GM12878 (cell line): ENCODE results near the gene SENP5. TPM values are rescaled to one million over a fixed set of nuclear protein-coding genes. Genes with fewer than 3 reads are reported as not detected.

Experiments used
- CUX1 ChIP-seq: IDR thresholded peaks from 2 replicates; pipeline ENCODE4 v1.6.1; 2012; ENCODE audit warnings: improper control_type of control experiment, low read depth, low read length; ENCODE audit not compliant: insufficient replicate concordance
- IKZF2 ChIP-seq, 2 experiments: fragments of 450-650 bp; IDR thresholded peaks; 2 replicates each; pipeline ENCODE4 v1.6.1; 2017; ENCODE audit warnings: mild to moderate bottlenecking in 2 of 2, moderate library complexity in 2 of 2
- RUNX3 ChIP-seq: IDR thresholded peaks from 2 replicates; pipeline ENCODE4 v1.6.1; 2012; ENCODE audit warnings: low read length, inconsistent platforms
- TARDBP ChIP-seq: IDR thresholded peaks from 2 replicates; pipeline ENCODE4 v1.6.1; 2016; ENCODE audit warnings: borderline replicate concordance
- ZNF384 ChIP-seq: IDR thresholded peaks from 2 replicates; pipeline ENCODE4 v1.6.1; 2012; ENCODE audit warnings: low read depth, mild to moderate bottlenecking, low read length, improper control_type of control experiment, borderline replicate concordance
- ZNF592 ChIP-seq: fragments of 450-650 bp; IDR thresholded peaks from 2 replicates; pipeline ENCODE4 v1.6.1; 2017; ENCODE audit warnings: mild to moderate bottlenecking, moderate library complexity
- polyA plus RNA-seq, 11 experiments: library from polyadenylated mRNA; depleted of rRNA in 4 of 11; unstranded in 6 of 11; stranded (reverse) in 5 of 11; fragments of >200 nt; fragmentation: Nextera tagmentation in 4 of 11; fragmentation: Illumina TruSeq in 1 of 11; extraction: Ambion mirVana in 4 of 11; extraction: Trizol in 1 of 11; gene quantifications; 1 replicate in 1 of 11; 2 replicates in 10 of 11; pipeline versions ENCODE4 v1.2.1 to v1.2.3, GENCODE V29; 2011 to 2016; ENCODE audit warnings: inconsistent platforms in 2 of 11, missing spikeins in 2 of 11, low read depth in 1 of 11
- total RNA-seq, 4 experiments: library from RNA; depleted of rRNA in 3 of 4; stranded (reverse); fragments of >200 nt in 3 of 4; fragmentation: Illumina TruSeq in 1 of 4; extraction: Trizol in 1 of 4; gene quantifications; 2 replicates each; pipeline versions ENCODE4 v1.2.1 to v1.2.3, GENCODE V29; 2013 to 2021

Gene SENP5
- total and polyA plus RNA-seq, 10 of the 15 experiments (the other 5 are each of a cell fraction or from before 2014, with no cell fraction given) = 6.4 to 28.4 (median 15.6) TPM

- no peak for TF ChIP-seq CUX1
- peak; percentile 96 for TF ChIP-seq ZNF384
- peak in 1 of 2 experiments; percentile 13; a peak in 1 of 4 replicates for TF ChIP-seq IKZF2 (IDR thresholded peaks at IDR 0.05)
- TF ChIP-seq ZNF592 = no peak
- TF ChIP-seq TARDBP = no peak
- TF ChIP-seq RUNX3 = 0 out of 2 replicates have a peak, but pooled peaks have one; percentile 7
Measured at GRCh38 chr3:196932600-196932999, 64.9 kb downstream of the SENP5 start (continued).
